RWPE2 (cell line): ENCODE measurements around the gene NACAD.

Experiments
- ATAC-seq: fragments of 200-7000 bp; cut with Tn5 transposase; 3 replicates; pipeline ENCODE4 v1.9.1; 2021; ENCODE audit warnings: low read depth
- DNase-seq: peaks from one replicate; pipeline ENCODE4 v3.0.0-alpha.2; 2020; ENCODE audit warnings: low spot score
- H3K27ac ChIP-seq: fragments of 450-650 bp; 2 replicates; pipeline ENCODE4 v1.5.1; 2017; ENCODE audit warnings: mild to moderate bottlenecking; ENCODE audit not compliant: poor library complexity, severe bottlenecking
- H3K27me3 ChIP-seq: fragments of 250-450 bp; sonication (Bioruptor Pico); 2 replicates; pipeline ENCODE4 v1.5.1; 2021; ENCODE audit warnings: mild to moderate bottlenecking, moderate library complexity; ENCODE audit not compliant: insufficient read depth, poor library complexity, severe bottlenecking
- H3K36me3 ChIP-seq: fragments of 250-450 bp; sonication (Bioruptor Pico); 2 replicates; pipeline ENCODE4 v1.5.1; 2020; ENCODE audit warnings: low read depth, mild to moderate bottlenecking, moderate library complexity
- H3K4me1 ChIP-seq: fragments of 250-450 bp; sonication (Bioruptor Pico); 2 replicates; pipeline ENCODE4 v1.5.1; 2021; ENCODE audit warnings: mild to moderate bottlenecking, moderate library complexity; ENCODE audit not compliant: insufficient read depth, poor library complexity, severe bottlenecking
- H3K4me3 ChIP-seq: fragments of 250-450 bp; sonication (Bioruptor Pico); 2 replicates; pipeline ENCODE4 v1.5.1; 2021; ENCODE audit warnings: mild to moderate bottlenecking, moderate library complexity; ENCODE audit not compliant: severe bottlenecking
- H3K9me3 ChIP-seq: fragments of 250-450 bp; sonication (Bioruptor Pico); 2 replicates; pipeline ENCODE4 v1.5.1; 2021; ENCODE audit warnings: mild to moderate bottlenecking, moderate library complexity; ENCODE audit not compliant: severe bottlenecking
- CTCF ChIP-seq: fragments of 450-650 bp; IDR thresholded peaks from one replicate; pipeline ENCODE4 v1.5.1; 2017; ENCODE audit warnings: mild to moderate bottlenecking, moderate library complexity; ENCODE audit not compliant: poor library complexity, severe bottlenecking

NACAD gene

GRCh38 chr7:45088821-45089340 lies at the start of gene NACAD:
Gene NACAD (minus strand): TSS chr7:45088969. CDS start chr7:45088894, 75 bp downstream.
- Histone ChIP-seq H3K27ac (no peak within 1 kb of the TSS), H3K4me1 (peaks cover 5% of the 10 kb centered on the region), H3K4me3 (peak within 1 kb of the TSS; percentile 41), H3K27me3 (no peaks in the 10 kb centered on the region), H3K36me3 (no peaks in the 10 kb centered on the region), H3K9me3 (no peaks in the 10 kb centered on the region)
- no peak for TF ChIP-seq CTCF
- ATAC-seq: peak; percentile 48
- no peak for DNase-seq

- Histone ChIP-seq H3K4me3 (no peak overlapping the region), H3K4me1 (no peaks in the 10 kb centered on the region), H3K27ac (no peak overlapping the region), H3K9me3 (no peaks in the 10 kb centered on the region), H3K36me3 (no peaks in the 10 kb centered on the region), H3K27me3 (no peaks in the 10 kb centered on the region)
- DNase-seq (no peak), ATAC-seq (peak; percentile 77)
- peak; percentile 90 for TF ChIP-seq CTCF
These were observed 47.6 kb upstream of the NACAD start for GRCh38 chr7:45136106-45137060.

- H3K4me1 ChIP-seq: no peaks in the 10 kb centered on the region
- no peak for DNase-seq
- no peaks in the 10 kb centered on the region for H3K36me3 ChIP-seq
- no peak for ATAC-seq
- no peaks in the 10 kb centered on the region for H3K27me3 ChIP-seq
- H3K9me3 ChIP-seq: no peaks in the 10 kb centered on the region
- no peak overlapping the region for H3K4me3 ChIP-seq
- TF ChIP-seq CTCF: no peak
- no peak overlapping the region for H3K27ac ChIP-seq
These were observed 45.1 kb upstream of the NACAD start for GRCh38 chr7:45133877-45134276.

- no peak for TF ChIP-seq CTCF
- Histone ChIP-seq H3K4me1 (no peaks in the 10 kb centered on the region), H3K4me3 (no peak overlapping the region), H3K9me3 (no peaks in the 10 kb centered on the region), H3K27ac (no peak overlapping the region), H3K36me3 (no peaks in the 10 kb centered on the region), H3K27me3 (no peaks in the 10 kb centered on the region)
- DNase-seq (no peak), ATAC-seq (no peak)
These were observed 44.6 kb upstream of the NACAD start for GRCh38 chr7:45133352-45133751.
